Measurements from ENCODE around the gene MYBPHL. TPM values are rescaled to one million over a fixed set of nuclear protein-coding genes. Genes with fewer than 3 reads are reported as not detected.
A peak's percentile ranks its signal among the peaks of the same experiment; 100 is the strongest.
"Not testable (repeated sequence)": the region's sequence is repeated elsewhere in the genome, so short reads cannot be mapped to it uniquely, and the experiment has no call there.

MYBPHL gene
- total RNA-seq, 1 experiment from 2014 or later: not detected

GRCh38 chr1:109298666-109299557 lies 7.9 kb downstream of the MYBPHL start:
- H3K36me3 ChIP-seq: no peaks in the 10 kb centered on the region
- DNase-seq (ENCODE audit: low read depth in 1 of 2, low spot score in 2 of 2): peak in 1 of 2 experiments; percentile 50
- H3K27ac ChIP-seq: peak overlapping the region; percentile 60
- no peaks in the 10 kb centered on the region for H3K27me3 ChIP-seq (replicated peaks)
- H3K4me1 ChIP-seq (replicated peaks): peaks cover 30% of the 10 kb centered on the region
- H3K9me3 ChIP-seq (replicated peaks): no peaks in the 10 kb centered on the region
- no peak overlapping the region for H3K4me3 ChIP-seq

GRCh38 chr1:109296782-109297181 lies 10.0 kb downstream of the MYBPHL start:
- Histone ChIP-seq H3K4me1 (replicated peaks) (peaks cover 33% of the 10 kb centered on the region), H3K36me3 (no peaks in the 10 kb centered on the region), H3K4me3 (no peak overlapping the region), H3K27me3 (replicated peaks) (no peaks in the 10 kb centered on the region), H3K27ac (no peak overlapping the region), H3K9me3 (replicated peaks) (no peaks in the 10 kb centered on the region)
- no peak for DNase-seq (ENCODE audit: low read depth in 1 of 2, low spot score in 2 of 2)

GRCh38 chr1:109295712-109296415 lies 10.9 kb downstream of the MYBPHL start:
- H3K36me3 ChIP-seq: no peaks in the 10 kb centered on the region
- H3K4me1 ChIP-seq (replicated peaks): peaks cover 33% of the 10 kb centered on the region
- no peaks in the 10 kb centered on the region for H3K9me3 ChIP-seq (replicated peaks)
- no peak overlapping the region for H3K4me3 ChIP-seq
- H3K27me3 ChIP-seq (replicated peaks): no peaks in the 10 kb centered on the region
- H3K27ac ChIP-seq: no peak overlapping the region
- no peak for DNase-seq (ENCODE audit: low read depth in 1 of 2, low spot score in 2 of 2)

GRCh38 chr1:109294481-109294880 lies 12.3 kb downstream of the MYBPHL start:
- H3K27ac ChIP-seq: no peak overlapping the region
- no peaks in the 10 kb centered on the region for H3K36me3 ChIP-seq
- no peak overlapping the region for H3K4me3 ChIP-seq
- DNase-seq (ENCODE audit: low read depth in 1 of 2, low spot score in 2 of 2): no peak
- H3K4me1 ChIP-seq (replicated peaks): peaks cover 29% of the 10 kb centered on the region
- no peaks in the 10 kb centered on the region for H3K27me3 ChIP-seq (replicated peaks)
- no peaks in the 10 kb centered on the region for H3K9me3 ChIP-seq (replicated peaks)

- no peak overlapping the region for H3K4me3 ChIP-seq
- no peaks in the 10 kb centered on the region for H3K9me3 ChIP-seq (replicated peaks)
- no peaks in the 10 kb centered on the region for H3K36me3 ChIP-seq
- no peaks in the 10 kb centered on the region for H3K27me3 ChIP-seq (replicated peaks)
- no peak overlapping the region for H3K27ac ChIP-seq
- DNase-seq (ENCODE audit: low read depth in 1 of 2, low spot score in 2 of 2): no peak
- peaks cover 14% of the 10 kb centered on the region for H3K4me1 ChIP-seq (replicated peaks)
These were observed 13.8 kb downstream of the MYBPHL start for GRCh38 chr1:109293026-109293425.

GRCh38 chr1:109292364-109292763 lies 14.4 kb downstream of the MYBPHL start:
- no peak for DNase-seq (ENCODE audit: low read depth in 1 of 2, low spot score in 2 of 2)
- Histone ChIP-seq H3K9me3 (replicated peaks) (no peaks in the 10 kb centered on the region), H3K4me3 (no peak overlapping the region), H3K27ac (no peak overlapping the region), H3K4me1 (replicated peaks) (peaks cover 8% of the 10 kb centered on the region), H3K27me3 (replicated peaks) (no peaks in the 10 kb centered on the region), H3K36me3 (no peaks in the 10 kb centered on the region)

- H3K27ac ChIP-seq: no peak overlapping the region
- H3K4me1 ChIP-seq (replicated peaks): peaks cover 8% of the 10 kb centered on the region
- no peaks in the 10 kb centered on the region for H3K36me3 ChIP-seq
- no peaks in the 10 kb centered on the region for H3K27me3 ChIP-seq (replicated peaks)
- no peak overlapping the region for H3K4me3 ChIP-seq
- H3K9me3 ChIP-seq (replicated peaks): no peaks in the 10 kb centered on the region
- DNase-seq (ENCODE audit: low read depth in 1 of 2, low spot score in 2 of 2): no peak
These were observed 15.8 kb downstream of the MYBPHL start for GRCh38 chr1:109290998-109291397.

- Histone ChIP-seq H3K4me1 (replicated peaks) (peaks cover 8% of the 10 kb centered on the region), H3K27ac (no peak overlapping the region), H3K27me3 (replicated peaks) (no peaks in the 10 kb centered on the region), H3K36me3 (no peaks in the 10 kb centered on the region), H3K4me3 (no peak overlapping the region), H3K9me3 (replicated peaks) (no peaks in the 10 kb centered on the region)
- no peak for DNase-seq (ENCODE audit: low read depth in 1 of 2, low spot score in 2 of 2)
These were observed 16.7 kb downstream of the MYBPHL start for GRCh38 chr1:109290137-109290536.

GRCh38 chr1:109286762-109287161 lies 20.0 kb downstream of the MYBPHL start:
- not testable (repeated sequence) for H3K27me3 ChIP-seq (replicated peaks); H3K27ac ChIP-seq; H3K9me3 ChIP-seq (replicated peaks); H3K4me3 ChIP-seq; DNase-seq (ENCODE audit: low read depth in 1 of 2, low spot score in 2 of 2); H3K36me3 ChIP-seq
- H3K4me1 ChIP-seq (replicated peaks): peaks cover 16% of the 10 kb centered on the region

GRCh38 chr1:109283748-109284600 lies 22.8 kb downstream of the MYBPHL start:
- H3K9me3 ChIP-seq (replicated peaks): no peaks in the 10 kb centered on the region
- peak overlapping the region; percentile 54 for H3K4me3 ChIP-seq
- peaks cover 30% of the 10 kb centered on the region for H3K36me3 ChIP-seq
- DNase-seq (ENCODE audit: low read depth in 1 of 2, low spot score in 2 of 2): no peak
- H3K27ac ChIP-seq: peak overlapping the region; percentile 83
- peaks cover 24% of the 10 kb centered on the region for H3K4me1 ChIP-seq (replicated peaks)
- no peaks in the 10 kb centered on the region for H3K27me3 ChIP-seq (replicated peaks)

- H3K27ac ChIP-seq: peak within 1 kb of the TSS; percentile 83
- peaks cover 37% of the 10 kb centered on the region for H3K36me3 ChIP-seq
- H3K27me3 ChIP-seq (replicated peaks): no peaks in the 10 kb centered on the region
- DNase-seq (ENCODE audit: low read depth in 1 of 2, low spot score in 2 of 2): peak; percentile 98
- peaks cover 24% of the 10 kb centered on the region for H3K4me1 ChIP-seq (replicated peaks)
- no peaks in the 10 kb centered on the region for H3K9me3 ChIP-seq (replicated peaks)
- peak within 1 kb of the TSS; percentile 54 for H3K4me3 ChIP-seq
These were observed 23.7 kb downstream of the MYBPHL start, which contains the start of gene PSRC1 for GRCh38 chr1:109282952-109283747. Gene PSRC1, minus strand, starts transcription at chr1:109283145.

- H3K9me3 ChIP-seq (replicated peaks): no peaks in the 10 kb centered on the region
- H3K27ac ChIP-seq: peak overlapping the region; percentile 83
These were observed 24.3 kb downstream of the MYBPHL start for GRCh38 chr1:109282497-109282951.

More at GRCh38 chr1:109282497-109282951, 24.3 kb downstream of the MYBPHL start:
- H3K4me1 ChIP-seq (replicated peaks): peaks cover 27% of the 10 kb centered on the region
- no peaks in the 10 kb centered on the region for H3K27me3 ChIP-seq (replicated peaks)
- peaks cover 43% of the 10 kb centered on the region for H3K36me3 ChIP-seq
- H3K4me3 ChIP-seq: peak overlapping the region; percentile 54
- DNase-seq (ENCODE audit: low read depth in 1 of 2, low spot score in 2 of 2): peak in 1 of 2 experiments; percentile 26

All from SJSA1 (cell line).